Progenitor cell of endocrine pancreas (in vitro differentiated cells): ENCODE results near the gene SPATA6. TPM values are rescaled to one million over a fixed set of nuclear protein-coding genes. Genes with fewer than 3 reads are reported as not detected.
"Not testable (repeated sequence)": the region's sequence is repeated elsewhere in the genome, so short reads cannot be mapped to it uniquely, and the experiment has no call there.

Source experiments
- DNase-seq: peaks from one replicate; pipeline ENCODE4 v3.0.0; 2021; ENCODE audit warnings: low spot score; ENCODE audit not compliant: unreplicated experiment
- H3K27ac Mint-ChIP-seq: 2 replicates; pipeline ENCODE4 v1.8.0; 2021; ENCODE audit warnings: mild to moderate bottlenecking, moderate library complexity, mixed read lengths
- H3K27me3 Mint-ChIP-seq: 2 replicates; pipeline ENCODE4 v1.8.0; 2021; ENCODE audit warnings: mixed read lengths
- H3K36me3 Mint-ChIP-seq: 2 replicates; pipeline ENCODE4 v1.8.0; 2022; ENCODE audit warnings: mixed read lengths; ENCODE audit not compliant: insufficient read depth
- H3K4me1 Mint-ChIP-seq: 2 replicates; pipeline ENCODE4 v1.8.0; 2021; ENCODE audit warnings: low read depth, mixed read lengths
- H3K4me3 Mint-ChIP-seq: 2 replicates; pipeline ENCODE4 v1.8.0; 2021; ENCODE audit warnings: low read depth, mild to moderate bottlenecking, moderate library complexity, mixed read lengths
- H3K9me3 Mint-ChIP-seq: 2 replicates; pipeline ENCODE4 v1.8.0; 2021; ENCODE audit warnings: low read depth, mixed read lengths
- CTCF ChIP-seq: fragments of 200-600 bp; sonication (generic); IDR thresholded peaks from one replicate; pipeline ENCODE4 v1.5.0; 2021; ENCODE audit warnings: antibody characterized with exemption, mild to moderate bottlenecking; ENCODE audit not compliant: unreplicated experiment
- total RNA-seq: library from RNA; stranded (reverse); gene quantifications from 2 replicates; pipeline ENCODE4 v1.2.1, GENCODE V29; 2021

Gene SPATA6
- total RNA-seq, 1 donor from 2014 or later = 24.3 TPM

- Mint-ChIP-seq H3K9me3 (peaks cover 5% of the 10 kb centered on the region), H3K36me3 (peaks cover 3% of the 10 kb centered on the region), H3K4me3 (no peak overlapping the region), H3K4me1 (peaks cover 2% of the 10 kb centered on the region), H3K27ac (no peak overlapping the region), H3K27me3 (no peaks in the 10 kb centered on the region)
- DNase-seq = no peak
- no peak for TF ChIP-seq CTCF
These were observed 179.3 kb downstream of the SPATA6 start for GRCh38 chr1:48292706-48293105.

DNA sequence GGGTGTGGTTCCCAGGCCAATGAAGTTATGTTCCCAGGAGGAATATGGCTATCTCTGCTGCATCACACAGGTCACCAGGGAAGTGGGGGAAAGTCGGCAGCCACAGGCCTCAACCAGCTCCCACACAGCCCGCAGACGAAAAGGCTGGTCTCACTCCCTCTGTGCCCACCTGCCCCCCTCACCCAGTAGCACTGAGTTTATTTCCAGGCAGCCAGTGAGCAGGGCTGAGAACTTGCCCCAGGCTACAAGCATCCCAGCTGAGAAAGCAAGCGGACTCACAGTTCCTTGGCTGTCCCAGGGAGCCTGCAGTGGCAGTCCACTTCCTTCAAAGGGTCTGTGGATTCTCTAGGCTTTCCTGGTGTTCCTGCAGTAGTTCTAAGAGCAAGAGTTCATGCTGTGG, 180.6 kb downstream of the SPATA6 start:
- no peak overlapping the region for H3K4me3 Mint-ChIP-seq
- H3K9me3 Mint-ChIP-seq = peaks cover 5% of the 10 kb centered on the region
- no peaks in the 10 kb centered on the region for H3K27me3 Mint-ChIP-seq
- H3K4me1 Mint-ChIP-seq = peaks cover 2% of the 10 kb centered on the region
- H3K36me3 Mint-ChIP-seq = peaks cover 3% of the 10 kb centered on the region
- TF ChIP-seq CTCF = no peak
- no peak for DNase-seq
- H3K27ac Mint-ChIP-seq = no peak overlapping the region

- DNase-seq = no peak
- Mint-ChIP-seq H3K27ac (no peak overlapping the region), H3K4me1 (no peaks in the 10 kb centered on the region), H3K36me3 (peaks cover 5% of the 10 kb centered on the region), H3K27me3 (no peaks in the 10 kb centered on the region), H3K9me3 (peaks cover 12% of the 10 kb centered on the region), H3K4me3 (no peak overlapping the region)
- TF ChIP-seq CTCF = no peak
These were observed 186.5 kb downstream of the SPATA6 start for GRCh38 chr1:48285525-48285924.

DNA sequence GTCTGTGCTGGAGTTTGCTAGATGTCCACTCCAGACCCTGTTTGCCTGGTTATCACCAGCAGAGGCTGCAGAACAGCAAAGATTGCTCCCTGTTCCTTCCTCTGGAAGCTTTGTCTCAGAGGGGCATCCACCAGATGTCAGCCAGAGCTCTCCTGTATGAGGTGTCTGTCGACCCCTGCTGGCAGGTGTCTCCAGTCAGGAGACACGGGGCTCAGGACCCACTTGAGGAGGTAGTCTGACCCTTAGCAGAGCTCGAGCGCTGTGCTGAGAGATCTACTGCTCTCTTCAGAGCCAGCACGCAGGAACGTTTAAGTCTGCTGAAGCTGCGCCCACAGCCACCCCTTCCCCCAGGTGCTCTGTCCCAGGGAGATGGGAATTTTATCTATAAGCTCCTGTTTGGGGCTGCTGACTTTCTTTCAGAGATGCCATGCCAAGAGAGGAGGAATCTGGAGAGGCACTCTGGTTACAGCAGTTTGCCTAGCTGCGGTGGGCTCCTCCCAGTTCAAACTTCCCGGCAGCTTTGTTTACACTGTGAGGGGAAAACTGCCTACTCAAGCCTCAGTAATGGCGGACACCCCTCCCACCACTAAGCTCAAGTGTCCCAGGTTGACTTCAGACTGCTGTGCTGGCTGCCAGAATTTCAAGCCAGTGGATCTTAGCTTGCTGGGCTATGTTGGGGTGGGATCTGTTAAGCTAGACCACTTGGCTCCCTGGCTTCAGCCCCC, 187.1 kb downstream of the SPATA6 start:
- DNase-seq, H3K27ac Mint-ChIP-seq: not testable (repeated sequence)
- H3K9me3 Mint-ChIP-seq = peaks cover 16% of the 10 kb centered on the region

DNA sequence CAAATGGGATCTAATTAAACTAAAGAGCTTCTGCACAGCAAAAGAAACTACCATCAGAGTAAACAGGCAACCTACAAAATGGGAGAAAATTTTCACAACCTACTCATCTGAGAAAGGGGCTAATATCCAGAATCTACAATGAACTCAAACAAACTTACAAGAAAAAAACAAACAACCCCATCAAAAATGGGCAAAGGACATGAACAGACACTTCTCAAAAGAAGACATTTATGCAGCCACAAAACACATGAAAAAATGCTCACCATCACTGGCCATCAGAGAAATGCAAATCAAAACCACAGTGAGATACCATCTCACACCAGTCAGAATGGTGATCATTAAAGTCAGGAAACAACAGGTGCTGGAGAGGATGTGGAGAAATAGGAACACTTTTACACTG, 189.7 kb downstream of the SPATA6 start:
- H3K9me3 Mint-ChIP-seq = peaks cover 16% of the 10 kb centered on the region
- not testable (repeated sequence) for H3K27ac Mint-ChIP-seq, H3K4me1 Mint-ChIP-seq, H3K36me3 Mint-ChIP-seq, H3K4me3 Mint-ChIP-seq, DNase-seq, H3K27me3 Mint-ChIP-seq

More for the DNA sequence above, 187.1 kb downstream of the SPATA6 start:
- H3K4me1 Mint-ChIP-seq, H3K4me3 Mint-ChIP-seq, H3K27me3 Mint-ChIP-seq, H3K36me3 Mint-ChIP-seq: not testable (repeated sequence)

DNA sequence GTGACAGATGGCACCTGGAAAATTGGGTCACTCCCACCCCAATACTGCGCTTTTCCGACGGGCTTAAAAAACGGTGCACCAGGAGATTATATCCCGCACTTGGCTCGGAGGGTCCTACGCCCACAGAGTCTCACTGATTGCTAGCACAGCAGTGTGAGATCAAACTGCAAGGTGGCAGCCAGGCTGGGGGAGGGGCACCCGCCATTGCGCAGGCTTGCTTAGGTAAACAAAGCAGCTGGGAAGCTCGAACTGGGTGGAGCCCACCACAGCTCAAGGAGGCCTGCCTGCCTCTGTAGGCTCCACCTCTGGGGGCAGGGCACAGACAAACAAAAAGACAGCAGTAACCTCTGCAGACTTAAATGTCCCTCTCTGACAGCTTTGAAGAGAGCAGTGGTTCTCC, 194.6 kb downstream of the SPATA6 start:
- not testable (repeated sequence) for H3K4me3 Mint-ChIP-seq, H3K27me3 Mint-ChIP-seq, H3K4me1 Mint-ChIP-seq, H3K27ac Mint-ChIP-seq, DNase-seq
- peaks cover 11% of the 10 kb centered on the region for H3K36me3 Mint-ChIP-seq
- H3K9me3 Mint-ChIP-seq = peaks cover 37% of the 10 kb centered on the region

GRCh38 chr1:48266576-48266975, 205.4 kb downstream of the SPATA6 start:
- TF ChIP-seq CTCF = no peak
- DNase-seq = no peak
- peaks cover 1% of the 10 kb centered on the region for H3K36me3 Mint-ChIP-seq
- H3K4me3 Mint-ChIP-seq = no peak overlapping the region
- H3K27me3 Mint-ChIP-seq = no peaks in the 10 kb centered on the region
- H3K9me3 Mint-ChIP-seq = peaks cover 9% of the 10 kb centered on the region
- H3K27ac Mint-ChIP-seq = no peak overlapping the region
- no peaks in the 10 kb centered on the region for H3K4me1 Mint-ChIP-seq
